Hippocampal formation (tissue), 2 donors: ENCODE data around the gene SYNJ1.
"Not testable (repeated sequence)": the region's sequence is repeated elsewhere in the genome, so short reads cannot be mapped to it uniquely, and the experiment has no call there.

Experiments used
- DNase-seq, 2 donors: peaks; one replicate each; lab custom pipeline; 2025; lab: John Stamatoyannopoulos, UW

SYNJ1 gene, protein sequence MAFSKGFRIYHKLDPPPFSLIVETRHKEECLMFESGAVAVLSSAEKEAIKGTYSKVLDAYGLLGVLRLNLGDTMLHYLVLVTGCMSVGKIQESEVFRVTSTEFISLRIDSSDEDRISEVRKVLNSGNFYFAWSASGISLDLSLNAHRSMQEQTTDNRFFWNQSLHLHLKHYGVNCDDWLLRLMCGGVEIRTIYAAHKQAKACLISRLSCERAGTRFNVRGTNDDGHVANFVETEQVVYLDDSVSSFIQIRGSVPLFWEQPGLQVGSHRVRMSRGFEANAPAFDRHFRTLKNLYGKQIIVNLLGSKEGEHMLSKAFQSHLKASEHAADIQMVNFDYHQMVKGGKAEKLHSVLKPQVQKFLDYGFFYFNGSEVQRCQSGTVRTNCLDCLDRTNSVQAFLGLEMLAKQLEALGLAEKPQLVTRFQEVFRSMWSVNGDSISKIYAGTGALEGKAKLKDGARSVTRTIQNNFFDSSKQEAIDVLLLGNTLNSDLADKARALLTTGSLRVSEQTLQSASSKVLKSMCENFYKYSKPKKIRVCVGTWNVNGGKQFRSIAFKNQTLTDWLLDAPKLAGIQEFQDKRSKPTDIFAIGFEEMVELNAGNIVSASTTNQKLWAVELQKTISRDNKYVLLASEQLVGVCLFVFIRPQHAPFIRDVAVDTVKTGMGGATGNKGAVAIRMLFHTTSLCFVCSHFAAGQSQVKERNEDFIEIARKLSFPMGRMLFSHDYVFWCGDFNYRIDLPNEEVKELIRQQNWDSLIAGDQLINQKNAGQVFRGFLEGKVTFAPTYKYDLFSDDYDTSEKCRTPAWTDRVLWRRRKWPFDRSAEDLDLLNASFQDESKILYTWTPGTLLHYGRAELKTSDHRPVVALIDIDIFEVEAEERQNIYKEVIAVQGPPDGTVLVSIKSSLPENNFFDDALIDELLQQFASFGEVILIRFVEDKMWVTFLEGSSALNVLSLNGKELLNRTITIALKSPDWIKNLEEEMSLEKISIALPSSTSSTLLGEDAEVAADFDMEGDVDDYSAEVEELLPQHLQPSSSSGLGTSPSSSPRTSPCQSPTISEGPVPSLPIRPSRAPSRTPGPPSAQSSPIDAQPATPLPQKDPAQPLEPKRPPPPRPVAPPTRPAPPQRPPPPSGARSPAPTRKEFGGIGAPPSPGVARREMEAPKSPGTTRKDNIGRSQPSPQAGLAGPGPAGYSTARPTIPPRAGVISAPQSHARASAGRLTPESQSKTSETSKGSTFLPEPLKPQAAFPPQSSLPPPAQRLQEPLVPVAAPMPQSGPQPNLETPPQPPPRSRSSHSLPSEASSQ (N-terminal part only)

DNA sequence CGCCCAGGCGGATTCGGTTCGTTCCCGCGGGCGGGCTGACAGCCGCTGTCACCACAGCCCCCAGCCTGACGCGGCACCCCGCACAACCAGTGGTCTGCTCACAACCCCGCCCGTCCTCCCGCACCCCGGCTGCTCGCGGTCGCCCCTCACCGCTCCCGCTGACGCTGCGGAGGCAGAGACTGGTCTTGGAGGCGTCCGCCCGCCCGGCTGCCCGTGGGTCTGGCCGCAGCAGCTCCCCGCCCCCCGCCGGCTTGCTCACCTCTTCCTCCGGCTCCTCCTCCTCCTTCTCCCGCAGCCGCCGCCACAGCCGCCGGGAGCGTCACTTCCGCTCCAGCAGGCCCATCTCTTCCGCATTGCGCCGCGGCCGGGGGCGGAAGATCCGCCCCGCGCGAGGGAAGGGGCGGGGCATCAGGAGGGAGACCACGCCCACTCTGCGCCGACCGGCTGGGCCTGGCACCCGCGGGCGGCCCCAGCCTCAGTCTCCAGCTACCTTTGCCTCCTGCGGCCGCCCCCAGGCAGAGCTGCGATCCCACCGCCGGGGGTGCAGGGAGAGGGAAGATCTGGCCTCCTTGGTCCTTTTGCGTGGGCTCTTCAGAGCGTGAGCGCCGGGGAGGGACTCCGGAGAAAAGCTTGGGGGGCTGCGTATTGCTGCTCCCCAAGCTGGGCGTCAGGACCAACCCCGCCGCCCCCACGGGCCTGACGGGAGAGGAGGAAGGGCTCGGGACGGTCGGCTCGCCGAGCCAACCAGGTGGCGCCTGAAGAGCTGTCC, at the start of gene SYNJ1:
SYNJ1 (minus strand) TSS at position 327 of the 769 bp plus-strand sequence. CDS start 1,118 bp downstream, outside the sequence.
- DNase-seq, result peak; percentile 92 to 94

DNA sequence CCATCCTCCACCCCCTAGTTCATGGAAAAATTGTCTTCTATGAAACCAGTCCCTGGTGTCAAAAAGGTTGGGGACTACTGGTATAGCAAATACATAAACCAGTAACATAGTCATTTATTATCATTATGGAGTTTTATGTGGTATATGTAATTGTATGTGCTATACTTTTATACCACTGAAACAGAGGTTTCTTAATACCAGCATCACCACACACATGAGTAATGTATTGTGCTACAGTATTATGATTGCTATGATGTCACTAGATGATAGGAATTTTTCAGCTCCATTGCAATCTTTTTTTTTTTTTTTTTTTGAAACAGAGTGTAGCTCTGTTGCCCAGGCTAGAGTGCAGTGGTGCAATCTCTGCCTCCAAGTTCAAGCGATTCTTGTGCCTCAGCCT, 49.5 kb upstream of the SYNJ1 start:
- no peak for DNase-seq

DNA sequence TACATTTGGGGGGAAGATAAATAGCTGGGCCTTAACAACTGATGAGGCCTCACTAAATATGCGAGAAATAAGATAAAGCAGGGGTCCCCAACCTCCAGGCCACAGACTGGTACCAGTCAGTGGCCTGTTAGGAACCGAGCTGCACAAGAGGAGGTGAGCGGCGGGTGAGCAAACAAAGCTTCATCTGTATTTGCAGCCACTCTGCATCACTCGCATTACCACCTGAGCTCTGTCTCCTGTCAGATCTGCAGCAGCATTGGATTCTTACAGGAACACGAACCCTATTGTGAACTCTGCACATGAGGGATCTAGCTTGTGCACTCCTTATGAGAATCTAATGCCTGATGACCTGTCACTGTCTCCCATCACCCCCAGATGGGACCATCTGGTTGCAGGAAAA, 48.9 kb upstream of the SYNJ1 start:
- no peak for DNase-seq

DNA sequence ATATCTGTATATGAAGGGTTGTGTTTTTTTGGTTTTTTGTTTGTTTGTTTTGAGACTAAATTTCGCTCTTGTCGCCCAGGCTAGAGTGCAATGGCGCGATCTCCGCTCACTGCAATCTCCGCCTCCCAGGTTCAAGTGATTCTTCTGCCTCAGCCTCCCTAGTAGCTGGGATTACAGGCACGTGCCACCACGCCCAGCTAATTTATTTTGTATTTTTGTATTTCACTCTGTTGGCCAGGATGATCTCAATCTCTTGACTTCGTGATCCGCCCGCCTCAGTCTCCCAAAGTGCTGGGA, 45.2 kb upstream of the SYNJ1 start:
- not testable (repeated sequence) for DNase-seq

DNA sequence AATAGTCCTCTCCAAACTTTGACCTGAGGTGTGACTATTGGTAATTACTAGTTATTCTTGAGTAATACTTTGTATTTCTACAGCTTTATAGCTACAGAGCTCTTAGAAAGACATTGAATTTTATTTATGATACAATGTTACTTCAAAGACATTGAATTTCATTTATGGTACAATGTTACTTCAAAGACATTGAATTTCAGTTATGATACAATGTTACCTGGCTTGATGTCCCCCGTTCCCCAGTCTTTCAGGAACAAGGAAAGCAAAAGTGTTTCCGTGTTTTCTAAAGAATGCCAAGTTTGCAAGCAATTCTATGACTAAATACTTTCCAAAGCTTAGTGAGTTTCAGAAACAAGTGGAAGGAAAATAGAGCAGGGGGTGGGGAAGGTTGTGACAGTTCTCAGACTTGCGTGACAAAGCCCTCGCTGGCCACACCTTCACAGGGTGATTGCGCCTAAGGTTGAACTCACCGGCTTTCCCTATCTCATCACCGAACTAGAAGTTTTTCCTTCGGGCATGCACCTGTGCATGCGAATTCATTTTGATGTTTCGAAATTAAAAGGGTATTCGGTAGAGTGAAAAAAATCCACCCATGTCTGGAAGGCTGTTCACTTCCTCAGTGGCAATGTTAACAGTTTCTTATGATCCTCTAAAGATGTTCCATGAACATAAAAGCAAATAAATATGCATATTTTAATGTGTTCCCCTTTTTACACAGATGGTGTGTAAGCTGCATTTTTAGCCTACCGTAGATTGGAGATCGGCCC, 44.7 kb upstream of the SYNJ1 start:
- DNase-seq, result no peak

DNA sequence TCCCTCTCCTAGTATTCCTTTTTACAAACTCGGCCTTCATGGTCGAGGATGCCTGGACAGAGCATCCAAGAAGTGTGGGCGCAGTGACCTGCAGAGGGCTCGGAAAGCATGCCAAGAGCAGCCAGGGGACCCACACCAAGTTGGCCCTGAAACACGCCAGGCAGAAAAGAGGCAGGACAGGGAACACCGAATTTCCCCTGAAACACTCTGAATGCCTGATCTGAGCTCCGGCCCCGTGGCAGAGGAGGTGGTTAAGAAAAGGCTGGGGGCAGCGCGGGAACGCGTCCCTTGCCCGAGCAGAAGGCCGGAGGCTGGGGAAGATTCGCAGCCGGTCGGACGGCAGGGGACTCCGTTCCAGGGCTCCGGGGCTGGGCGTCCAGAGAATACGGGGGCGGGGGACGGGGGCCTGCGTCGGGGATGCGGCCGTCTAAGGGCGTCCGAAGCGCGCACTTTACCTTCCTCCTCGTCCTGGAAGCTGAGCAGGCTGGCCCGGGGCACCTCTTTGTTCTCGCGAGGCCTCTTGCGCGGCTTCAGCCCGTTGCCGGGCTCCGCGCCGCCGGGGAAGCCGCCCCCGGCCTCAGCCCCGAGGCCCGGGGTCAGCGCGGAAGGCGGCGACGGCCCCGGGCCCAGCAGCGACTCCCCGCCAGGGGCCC, 43.2 kb upstream of the SYNJ1 start:
- no peak for DNase-seq

DNA sequence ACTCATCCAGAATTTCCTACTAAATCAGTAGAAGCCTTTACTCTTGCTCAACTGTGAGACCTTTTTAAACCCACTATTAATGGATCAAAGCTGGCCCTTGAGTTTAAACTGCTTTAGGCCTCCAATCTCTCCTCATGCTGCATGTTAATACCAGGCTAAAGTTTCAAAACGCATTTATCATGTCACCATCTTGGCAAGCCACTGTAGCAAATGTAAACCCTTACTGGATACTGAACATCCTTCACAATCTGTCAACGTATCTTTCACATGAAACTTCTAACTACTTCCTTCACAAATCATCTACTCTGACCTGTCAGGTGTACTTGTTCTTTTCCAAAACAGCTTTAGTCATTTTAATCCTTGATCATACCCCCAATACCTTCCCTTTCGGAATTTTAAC, 40.7 kb upstream of the SYNJ1 start:
- no peak for DNase-seq

DNA sequence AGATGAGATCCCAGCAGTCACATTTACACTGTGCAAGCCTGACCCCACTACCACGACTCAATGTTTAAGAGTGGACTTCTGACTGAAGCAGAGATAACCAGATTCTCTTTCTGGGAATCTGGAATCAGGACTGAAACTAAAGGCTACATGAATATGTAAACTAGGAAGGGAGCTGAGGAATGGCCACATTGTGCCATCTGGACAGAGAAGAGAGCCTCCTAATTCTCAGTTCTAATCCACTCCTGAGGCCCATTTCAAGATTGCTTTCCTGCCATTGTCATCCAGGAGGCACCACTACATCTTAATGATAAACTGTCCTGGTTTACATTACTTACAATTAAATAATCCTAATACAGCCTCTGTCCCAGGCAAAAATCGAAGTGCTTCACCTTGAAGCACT, 37.2 kb upstream of the SYNJ1 start:
- DNase-seq, result no peak

DNA sequence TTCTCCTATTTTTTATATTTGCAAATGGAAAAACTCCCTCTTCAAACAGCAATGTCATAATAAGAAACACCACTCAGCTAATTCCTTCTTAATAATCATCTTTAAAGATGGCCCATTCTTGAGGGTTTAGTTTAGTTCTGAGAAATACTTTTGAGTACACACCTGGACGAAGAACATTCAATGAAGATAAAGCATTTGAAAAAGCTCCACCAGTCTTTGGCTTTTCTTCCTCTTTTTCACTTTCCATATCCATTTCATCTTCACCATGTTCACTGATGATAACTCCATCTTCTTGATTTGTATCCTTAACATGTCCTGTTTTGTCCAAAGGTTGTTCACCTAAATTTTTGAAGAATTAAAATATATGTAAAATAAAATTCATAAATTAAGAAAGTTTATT, 36.4 kb upstream of the SYNJ1 start:
- DNase-seq, result no peak

DNA sequence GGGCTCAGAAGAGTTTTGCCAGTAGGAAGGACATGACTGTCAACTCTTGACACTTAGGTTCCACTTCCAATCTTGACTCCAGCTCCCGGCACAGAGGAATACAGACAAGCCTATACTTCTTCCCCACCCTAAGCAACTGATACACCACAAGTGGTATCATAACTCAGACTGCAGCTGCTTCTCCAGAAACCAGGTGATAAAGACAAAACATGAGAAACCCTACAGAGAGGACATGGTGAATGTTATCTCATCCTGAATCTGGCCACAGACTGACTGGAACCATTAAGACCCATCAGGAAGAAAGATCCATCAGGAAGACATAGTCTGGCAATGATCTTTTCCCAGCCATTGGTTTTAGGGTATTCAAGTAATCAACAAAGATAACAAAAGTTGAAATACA, 30.0 kb upstream of the SYNJ1 start:
- no peak for DNase-seq

DNA sequence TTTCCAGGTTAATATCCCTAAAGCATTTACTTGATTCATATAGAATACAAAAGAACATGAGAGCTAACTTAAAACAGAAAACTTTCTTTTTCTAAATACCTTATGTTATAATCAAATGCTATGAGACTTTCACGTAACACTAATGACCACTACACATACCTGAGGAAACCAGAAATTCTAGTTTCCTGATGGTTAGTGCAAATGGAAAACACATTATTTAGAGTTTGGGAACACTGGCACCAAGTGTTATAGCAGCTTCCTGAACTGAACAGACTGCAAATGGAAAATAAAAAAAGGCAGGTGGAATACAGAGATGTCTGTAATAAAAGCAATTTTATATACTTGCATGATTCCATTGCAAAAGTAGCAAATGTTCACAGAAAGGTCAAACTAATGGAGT, 28.3 kb upstream of the SYNJ1 start:
- DNase-seq, result no peak

DNA sequence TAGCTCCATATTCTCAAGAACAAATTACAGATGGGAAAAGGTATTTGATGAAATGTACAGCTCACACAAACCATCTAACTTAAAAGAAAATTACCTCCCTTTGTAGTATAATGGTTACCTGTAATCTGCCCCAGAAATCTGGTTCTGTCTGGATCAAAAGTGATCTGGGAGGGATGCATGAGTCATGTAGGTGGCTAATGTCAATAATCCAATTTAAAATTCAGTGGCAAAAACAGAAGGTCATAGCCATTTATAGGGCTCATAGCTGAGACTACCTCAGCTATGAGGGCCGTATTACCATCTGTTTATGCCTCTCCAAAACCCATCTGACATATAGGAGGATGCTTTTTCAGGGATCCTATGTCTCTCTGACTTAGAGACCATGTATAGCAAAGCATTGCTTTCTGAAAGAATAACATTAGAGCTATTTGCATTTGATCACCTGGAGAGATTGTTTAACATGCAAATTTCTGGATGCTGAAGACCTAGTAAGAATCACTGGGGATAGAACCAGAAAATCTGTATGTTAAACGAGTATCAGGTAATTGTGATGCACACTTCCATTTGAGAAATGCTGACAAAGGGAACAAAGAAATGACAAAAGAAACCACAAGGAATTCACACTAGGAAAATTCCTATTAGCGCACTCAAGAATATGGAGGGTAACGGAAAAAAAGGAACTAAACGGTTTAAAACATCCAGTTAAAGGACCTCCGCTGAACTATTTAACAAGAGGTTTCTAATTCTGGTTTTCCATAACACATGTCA, 26.2 kb upstream of the SYNJ1 start:
- no peak for DNase-seq

DNA sequence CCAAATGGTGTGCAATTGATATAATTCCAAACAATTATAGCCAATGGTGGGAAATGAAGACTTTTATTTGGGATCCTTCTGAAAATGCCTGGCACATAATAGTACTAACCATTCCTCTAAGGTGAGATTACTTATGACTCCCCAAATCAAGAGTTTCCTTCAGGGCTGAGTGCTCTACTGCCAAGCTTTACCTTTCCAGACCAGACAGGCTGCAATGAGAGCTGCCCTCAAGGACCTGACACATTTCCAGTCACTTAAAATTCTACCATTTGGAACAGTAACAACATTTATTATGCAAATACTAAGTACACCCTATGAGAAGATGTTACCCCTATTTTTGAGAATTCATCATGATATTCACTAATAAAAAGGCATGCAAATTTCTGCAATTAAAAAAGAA, 22.6 kb upstream of the SYNJ1 start:
- DNase-seq, result no peak

DNA sequence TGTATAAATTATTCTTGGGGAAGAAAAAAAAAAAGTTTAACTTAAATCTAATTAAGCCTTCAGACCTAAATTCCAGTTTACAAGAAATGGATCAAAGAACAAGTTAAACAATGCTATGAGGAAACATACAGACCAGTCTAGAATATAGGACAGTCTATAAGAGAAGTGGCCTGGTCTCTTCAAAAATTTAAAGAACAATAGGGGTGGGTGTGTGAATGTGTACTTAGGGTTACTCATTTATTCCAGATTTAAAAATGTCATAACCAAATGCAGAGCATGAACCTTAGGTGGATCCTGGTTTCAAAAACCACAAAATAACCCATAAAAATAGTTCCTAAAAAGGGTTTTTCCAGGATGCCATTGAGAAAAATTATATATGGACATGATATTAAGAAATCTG, 21.8 kb upstream of the SYNJ1 start:
- DNase-seq, result no peak

DNA sequence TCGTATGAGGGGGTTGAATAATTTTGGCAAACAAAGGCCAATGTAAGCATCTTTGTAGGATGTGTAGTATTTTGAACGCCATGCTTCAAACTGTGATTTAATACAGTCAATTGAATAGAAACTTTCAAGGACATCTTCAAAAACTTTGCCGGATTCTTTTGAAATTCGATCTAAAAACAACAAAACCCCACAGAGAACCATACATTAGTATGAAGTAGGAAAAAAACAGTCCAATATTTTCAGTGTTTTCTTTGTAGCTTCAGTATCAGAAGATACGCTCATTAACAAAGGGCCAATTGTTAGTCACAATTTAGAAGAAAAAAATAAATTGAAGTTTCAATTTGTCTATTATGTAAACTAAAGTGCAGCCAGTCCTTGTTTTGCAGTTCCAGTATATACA, 20.7 kb upstream of the SYNJ1 start:
- DNase-seq, result no peak

DNA sequence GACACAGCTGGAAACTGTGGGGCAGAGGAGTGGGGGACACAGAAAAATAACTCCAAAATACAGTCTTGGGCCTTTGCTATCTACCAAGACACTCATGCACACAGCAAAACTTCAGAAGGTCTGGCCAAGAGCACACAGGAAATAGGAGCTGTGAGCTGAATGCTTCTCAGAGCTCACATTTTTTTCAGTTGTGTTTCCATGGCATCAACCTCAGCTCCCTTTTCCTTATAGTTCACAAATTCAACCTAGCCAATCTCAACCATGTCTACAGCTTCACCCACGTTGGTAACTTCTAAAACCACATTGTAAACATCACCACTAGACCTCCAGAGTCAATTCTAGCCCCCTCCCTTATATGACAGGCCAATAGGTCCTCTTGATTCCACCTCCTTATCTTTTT, 19.6 kb upstream of the SYNJ1 start:
- no peak for DNase-seq

DNA sequence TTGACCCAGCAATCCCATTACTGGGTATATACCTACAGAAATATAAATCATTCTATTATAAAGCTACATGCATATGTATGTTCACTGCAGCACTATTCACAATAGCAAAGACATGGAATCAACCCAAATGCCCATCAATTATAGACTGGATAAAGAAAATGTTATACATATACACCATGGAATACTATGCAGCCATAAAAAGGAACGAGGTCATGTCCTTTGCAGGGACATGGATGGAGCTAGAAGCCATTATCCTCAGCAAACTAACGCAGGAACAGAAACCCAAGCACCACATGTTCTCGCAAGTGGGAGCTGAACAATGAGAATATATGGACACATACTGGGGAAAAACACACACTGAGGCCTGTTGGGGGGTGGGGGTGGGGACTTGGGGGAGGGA, 18.9 kb upstream of the SYNJ1 start:
- DNase-seq, result not testable (repeated sequence)

DNA sequence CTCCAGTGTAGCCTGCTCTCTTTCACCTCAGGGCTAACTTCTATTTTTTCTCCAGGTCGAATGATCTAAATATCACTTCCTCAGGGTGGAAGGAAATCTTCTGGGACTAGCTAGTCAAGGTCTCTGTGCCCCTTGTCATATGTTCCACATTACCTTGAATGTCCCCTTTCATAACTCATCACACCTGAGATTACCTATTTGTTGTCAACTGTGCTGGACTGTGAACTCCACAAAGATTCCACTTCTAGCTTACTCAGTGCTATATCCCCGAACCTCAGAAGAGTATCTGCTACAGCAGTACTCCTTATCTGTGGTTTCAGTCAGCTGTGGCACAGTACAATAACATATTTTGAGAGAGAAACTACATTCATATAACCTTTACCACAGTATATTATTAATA, 14.6 kb upstream of the SYNJ1 start:
- DNase-seq, result no peak

DNA sequence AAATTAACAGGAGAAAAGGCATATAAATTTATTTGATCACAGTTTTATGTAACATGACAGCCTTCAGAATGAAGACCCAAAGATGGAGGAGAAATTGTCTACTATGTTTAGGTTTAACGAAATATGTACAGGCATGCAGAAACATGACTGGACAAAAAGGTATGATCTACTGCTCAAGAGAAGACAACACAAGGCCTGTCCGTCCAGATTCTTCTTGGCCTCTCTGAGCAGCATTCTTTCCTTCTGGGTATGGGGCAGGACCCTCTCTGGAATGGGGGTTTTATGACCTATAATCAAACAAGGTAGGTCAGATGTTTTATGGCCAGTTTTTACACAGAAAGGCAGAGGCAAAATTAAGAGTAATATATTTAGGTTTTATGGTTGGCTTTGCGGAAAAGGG, 13.5 kb upstream of the SYNJ1 start:
- no peak for DNase-seq

DNA sequence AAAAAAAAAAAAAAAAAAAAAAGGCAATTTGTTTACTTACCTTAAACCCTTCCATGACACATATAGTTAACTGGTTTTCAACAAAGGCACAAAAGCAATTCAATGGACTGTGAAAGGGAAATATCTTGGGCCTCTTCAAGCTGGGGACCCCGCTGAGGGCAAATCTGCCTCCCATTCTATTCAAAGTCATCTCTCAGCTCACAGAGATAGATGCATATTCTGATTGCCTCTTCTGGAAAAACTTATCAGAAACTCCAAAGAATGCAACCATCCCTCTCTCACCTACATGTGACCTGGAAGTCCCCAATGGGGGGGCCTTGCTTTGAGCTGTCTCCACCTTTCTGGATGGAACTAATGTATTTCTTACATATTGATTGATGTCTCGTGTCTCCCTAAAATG, 12.1 kb upstream of the SYNJ1 start:
- DNase-seq, result no peak
